ENCODE results near the gene PERCC1.

- TF ChIP-seq POLR2A (IDR thresholded peaks at IDR 0.05; ENCODE audit: low read length) (no peak), GATA1 (IDR thresholded peaks at IDR 0.05; ENCODE audit: low read depth, low read length) (no peak)
These were observed 21.0 kb downstream of the PERCC1 start for GRCh38 chr16:1451702-1452392.
